HepG2 (cell line): ENCODE data around the gene CLDN7. TPM values are rescaled to one million over a fixed set of nuclear protein-coding genes. Genes with fewer than 3 reads are reported as not detected.

Source experiments
- DMAP1 ChIP-seq: IDR thresholded peaks from 2 replicates; pipeline ENCODE4 v1.6.1; 2016
- HMGA1 ChIP-seq: sonication (generic); formaldehyde crosslinking; conservative IDR thresholded peaks from 2 replicates; pipeline ENCODE4 v1.4.0; 2020; ENCODE audit warnings: missing genetic modification reagents
- HNF1B ChIP-seq: sonication (generic); formaldehyde crosslinking; IDR thresholded peaks from 2 replicates; pipeline ENCODE4 v1.5.1; 2020; ENCODE audit warnings: mild to moderate bottlenecking, moderate library complexity, missing genetic modification reagents
- HNRNPLL ChIP-seq: fragments of 200-400 bp; formaldehyde crosslinking; IDR thresholded peaks from 2 replicates; pipeline ENCODE4 v1.6.1; 2017; ENCODE audit warnings: mild to moderate bottlenecking, low read depth, low read length; ENCODE audit not compliant: poor library complexity, severe bottlenecking
- KDM4B ChIP-seq: sonication (generic); formaldehyde crosslinking; IDR thresholded peaks from 2 replicates; pipeline ENCODE4 v1.4.0; 2020; ENCODE audit warnings: missing genetic modification reagents
- KLF6 ChIP-seq: IDR thresholded peaks from 2 replicates; pipeline ENCODE4 v1.8.0; 2016; ENCODE audit warnings: missing biosample characterization, missing genetic modification reagents
- MYPOP ChIP-seq: sonication (generic); formaldehyde crosslinking; IDR thresholded peaks from 2 replicates; pipeline ENCODE4 v1.8.1; 2023; ENCODE audit warnings: mild to moderate bottlenecking, moderate library complexity, missing genetic modification reagents
- NFIC ChIP-seq: IDR thresholded peaks from 2 replicates; pipeline ENCODE4 v1.6.1; 2012; ENCODE audit warnings: mild to moderate bottlenecking, low read length, inconsistent platforms
- NFYC ChIP-seq: IDR thresholded peaks from 2 replicates; pipeline ENCODE4 v1.6.1; 2016; ENCODE audit warnings: missing genetic modification reagents, missing compliant biosample characterization
- NR2C2 ChIP-seq: sonication (generic); formaldehyde crosslinking; IDR thresholded peaks from 2 replicates; pipeline ENCODE4 v1.4.0; 2020; ENCODE audit warnings: missing genetic modification reagents, mild to moderate bottlenecking, moderate library complexity, borderline replicate concordance
- PATZ1 ChIP-seq: sonication (generic); formaldehyde crosslinking; IDR thresholded peaks from 2 replicates; pipeline ENCODE4 v1.4.0; 2020; ENCODE audit warnings: missing genetic modification reagents
- PAX8 ChIP-seq: sonication (generic); formaldehyde crosslinking; IDR thresholded peaks from 2 replicates; pipeline ENCODE4 v1.8.0; 2022; ENCODE audit warnings: mild to moderate bottlenecking, missing genetic modification reagents, borderline replicate concordance
- REPIN1 ChIP-seq: sonication (generic); formaldehyde crosslinking; IDR thresholded peaks from 2 replicates; pipeline ENCODE4 v1.8.0; 2022; ENCODE audit warnings: missing genetic modification reagents, low read depth, mild to moderate bottlenecking, borderline replicate concordance
- TP53 ChIP-seq: sonication (generic); formaldehyde crosslinking; conservative IDR thresholded peaks from 2 replicates; pipeline ENCODE4 v1.4.0; 2020; ENCODE audit warnings: missing genetic modification reagents
- ZBTB14 ChIP-seq: sonication (generic); formaldehyde crosslinking; IDR thresholded peaks from 2 replicates; pipeline ENCODE4 v1.4.0; 2020; ENCODE audit warnings: missing genetic modification reagents
- ZBTB42 ChIP-seq: sonication (generic); formaldehyde crosslinking; IDR thresholded peaks from 2 replicates; pipeline ENCODE4 v1.5.0; 2020; ENCODE audit warnings: mild to moderate bottlenecking, missing genetic modification reagents
- ZBTB43 ChIP-seq: sonication (generic); formaldehyde crosslinking; conservative IDR thresholded peaks from 2 replicates; pipeline ENCODE4 v1.4.0; 2020; ENCODE audit warnings: missing genetic modification reagents
- ZNF326 ChIP-seq: sonication (generic); formaldehyde crosslinking; IDR thresholded peaks from 2 replicates; pipeline ENCODE4 v1.4.0; 2020; ENCODE audit warnings: missing genetic modification reagents, borderline replicate concordance
- ZNF639 ChIP-seq: conservative IDR thresholded peaks from 2 replicates; pipeline ENCODE4 v1.6.1; 2018; ENCODE audit warnings: missing genetic modification reagents
- ZNF775 ChIP-seq: sonication (generic); formaldehyde crosslinking; IDR thresholded peaks from 2 replicates; pipeline ENCODE4 v1.4.0; 2020; ENCODE audit warnings: missing genetic modification reagents, mild to moderate bottlenecking, moderate library complexity, borderline replicate concordance
- polyA plus RNA-seq, 8 experiments: library from polyadenylated mRNA; depleted of rRNA in 3 of 8; stranded (reverse) in 7 of 8; unstranded in 1 of 8; fragments of >200 nt; fragmentation: Illumina TruSeq in 4 of 8; extraction: Trizol in 4 of 8; gene quantifications; 2 replicates each; pipeline versions ENCODE4 v1.2.1 to v1.2.3, GENCODE V29; 2011 to 2016; ENCODE audit warnings: low read depth in 4 of 8, missing spikeins in 1 of 8, mixed read lengths in 1 of 8; ENCODE audit not compliant: insufficient read depth in 1 of 8
- total RNA-seq, 5 experiments: library from RNA; depleted of rRNA; stranded (reverse); fragments of >200 nt; fragmentation: Illumina TruSeq; extraction: Trizol; gene quantifications; 2 replicates each; pipeline ENCODE4 v1.2.3, GENCODE V29; 2016; ENCODE audit warnings: low read depth in 1 of 5

The CLDN7 gene
- total and polyA plus RNA-seq, 2 of the 13 experiments (the other 11 are each of a cell fraction or from before 2014, with no cell fraction given): not detected

GRCh38 chr17:7307686-7308624 is 45.7 kb upstream of the CLDN7 start (continued):
- TF ChIP-seq HNF1B (CRISPR knock-in tag) (no peak), NR2C2 (no peak), NFYC (CRISPR knock-in tag) (no peak), ZBTB43 (CRISPR knock-in tag) (no peak), HNRNPLL (no peak), NFIC (no peak), ZNF775 (CRISPR knock-in tag) (no peak), TP53 (no peak), KDM4B (no peak), PATZ1 (CRISPR knock-in tag) (peak; percentile 92), DMAP1 (CRISPR knock-in tag) (peak; percentile 96), HMGA1 (no peak), ZNF639 (CRISPR knock-in tag) (0 out of 2 replicates have a peak, but pooled peaks have one; percentile 37), ZBTB14 (CRISPR knock-in tag) (peak; percentile 72), KLF6 (CRISPR knock-in tag) (0 out of 2 replicates have a peak, but pooled peaks have one; percentile 15), PAX8 (CRISPR knock-in tag) (peak; percentile 50; the same call in 1 of the 2 replicates), REPIN1 (CRISPR knock-in tag) (no peak), ZBTB42 (CRISPR knock-in tag) (0 out of 2 replicates have a peak, but pooled peaks have one; percentile 23), MYPOP (CRISPR knock-in tag) (peak; percentile 62; the same call in 1 of the 2 replicates), ZNF326 (no peak)
